Effector CD4-positive, alpha-beta T cell (primary cell): ENCODE data around the gene PPP4R2.
A peak's percentile ranks its signal among the peaks of the same experiment; 100 is the strongest.

Experiments
- DNase-seq: peaks from one replicate; pipeline ENCODE4 v3.0.0-alpha.2; 2020

PPP4R2 gene

GRCh38 chr3:73070675-73071575 lies 74.3 kb downstream of the PPP4R2 start:
- no peak for DNase-seq

GRCh38 chr3:73071952-73072351 lies 75.3 kb downstream of the PPP4R2 start:
- no peak for DNase-seq

DNA sequence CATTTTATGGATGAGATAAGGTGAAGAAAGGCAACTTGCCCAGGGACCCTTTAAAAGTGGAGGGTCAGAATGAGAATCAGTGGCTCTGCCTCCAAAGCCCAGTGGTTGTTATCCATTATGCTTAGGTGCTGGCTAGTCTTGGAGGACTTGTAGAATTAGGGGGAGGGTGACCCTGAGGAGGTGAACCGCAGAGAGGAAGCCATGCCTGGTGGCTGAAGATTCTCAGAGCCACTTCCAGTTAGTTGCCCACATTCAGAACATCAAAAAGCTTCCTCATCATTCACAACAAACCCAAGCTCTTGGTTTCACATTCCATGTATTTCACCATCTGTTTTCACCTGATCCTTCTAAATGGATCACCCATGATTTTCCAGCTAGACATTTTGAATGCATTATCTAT lies 76.0 kb downstream of the PPP4R2 start:
- DNase-seq: no peak

GRCh38 chr3:73073091-73073707 lies 76.6 kb downstream of the PPP4R2 start:
- DNase-seq: no peak

GRCh38 chr3:73074781-73075180 lies 78.2 kb downstream of the PPP4R2 start:
- DNase-seq: no peak

DNA sequence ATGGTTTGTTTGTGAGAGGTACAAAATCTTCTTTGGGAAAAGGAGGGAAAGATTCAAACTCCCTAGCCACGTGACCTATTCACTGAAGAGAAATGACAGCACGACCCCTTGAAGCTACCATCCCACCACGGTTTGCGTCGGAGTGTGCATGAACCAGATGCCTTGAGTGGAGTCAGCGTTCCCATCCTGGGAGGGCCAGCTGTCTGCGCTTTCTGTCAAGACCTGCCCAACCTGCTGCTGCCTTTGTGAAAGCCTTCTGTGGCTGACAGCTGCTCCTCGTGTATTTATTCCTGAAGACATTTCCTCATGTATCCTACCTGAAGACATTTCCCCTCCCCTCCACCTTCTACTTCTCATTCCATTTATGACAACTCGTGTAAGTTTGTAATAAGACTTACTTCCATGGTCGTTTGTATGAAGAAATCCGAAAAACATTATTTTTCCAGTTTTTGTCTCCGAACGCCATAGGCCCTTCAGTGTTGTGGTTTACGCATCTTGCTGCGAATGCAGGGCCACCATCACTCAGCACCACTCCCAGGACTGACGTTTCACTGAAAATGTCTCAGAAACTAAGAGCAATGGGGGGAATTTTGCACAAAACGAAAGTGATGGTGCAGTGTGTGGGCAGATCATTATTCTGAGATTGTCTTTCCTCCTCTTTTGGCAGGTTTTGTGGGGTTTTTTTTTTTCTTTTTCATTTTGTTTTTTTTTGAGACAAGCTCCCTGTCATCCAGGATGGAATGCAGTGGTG lies 83.8 kb downstream of the PPP4R2 start:
- DNase-seq: no peak

GRCh38 chr3:73081140-73081539 lies 84.5 kb downstream of the PPP4R2 start:
- no peak for DNase-seq

DNA sequence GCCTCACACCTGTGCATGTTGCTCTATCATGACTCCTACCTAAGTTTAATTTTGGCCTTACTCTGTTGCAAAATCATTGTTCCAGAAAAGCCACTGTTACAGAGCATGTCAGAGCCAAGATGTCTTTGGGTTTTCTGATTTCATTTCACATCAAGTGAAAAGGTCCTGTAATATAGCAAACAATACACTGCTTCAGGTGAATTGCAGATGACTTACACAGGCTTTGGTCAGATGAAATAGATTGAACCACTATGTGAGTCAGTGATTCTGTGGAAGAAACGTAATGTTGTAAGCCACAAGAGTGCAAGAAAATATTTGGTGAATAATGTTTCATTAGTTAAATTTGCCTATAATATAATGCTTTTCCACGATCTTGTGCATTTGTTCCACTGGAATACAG lies 87.6 kb downstream of the PPP4R2 start:
- DNase-seq: no peak

GRCh38 chr3:73086071-73086494 lies 89.5 kb downstream of the PPP4R2 start:
- DNase-seq: peak; percentile 38

DNA sequence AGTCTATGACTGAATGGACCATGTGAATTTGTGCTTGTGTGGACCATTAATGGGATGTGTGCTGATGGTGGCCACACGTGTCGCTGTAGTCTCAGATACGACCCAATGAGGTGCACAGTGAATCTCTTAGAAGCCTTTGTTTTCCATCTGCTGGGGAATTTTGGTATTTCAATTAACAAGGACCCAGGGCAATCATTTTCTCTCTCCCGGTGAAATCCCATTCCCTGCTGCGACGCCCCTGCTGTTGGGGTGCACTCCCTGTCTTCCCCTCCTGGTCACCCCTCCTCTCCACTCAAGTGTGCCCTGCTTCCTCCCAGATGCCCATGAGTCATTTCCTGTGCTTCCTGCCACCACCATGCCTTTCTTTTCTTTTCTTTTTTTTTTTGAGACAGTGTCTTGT lies 97.5 kb downstream of the PPP4R2 start:
- DNase-seq: no peak

DNA sequence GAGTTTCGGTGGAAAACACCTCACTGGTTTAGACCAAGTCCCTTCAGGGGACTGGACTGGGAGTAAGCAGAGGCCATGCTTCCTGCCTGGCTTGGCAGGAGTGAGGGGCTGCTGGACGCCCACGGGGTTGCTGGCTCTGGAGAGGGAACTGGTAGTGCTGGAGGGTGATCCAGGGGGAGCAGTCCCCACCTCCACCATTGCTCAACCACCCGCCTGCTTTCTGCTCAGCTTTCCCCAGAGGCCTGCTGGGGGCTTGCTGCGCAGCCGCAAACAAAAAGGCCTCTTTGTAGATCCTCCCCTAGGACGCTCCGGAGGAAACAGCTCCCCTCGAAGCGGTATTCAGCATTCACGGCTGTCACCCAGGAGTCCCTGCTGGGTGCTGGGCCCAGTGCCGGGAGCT lies 98.3 kb downstream of the PPP4R2 start:
- no peak for DNase-seq

DNA sequence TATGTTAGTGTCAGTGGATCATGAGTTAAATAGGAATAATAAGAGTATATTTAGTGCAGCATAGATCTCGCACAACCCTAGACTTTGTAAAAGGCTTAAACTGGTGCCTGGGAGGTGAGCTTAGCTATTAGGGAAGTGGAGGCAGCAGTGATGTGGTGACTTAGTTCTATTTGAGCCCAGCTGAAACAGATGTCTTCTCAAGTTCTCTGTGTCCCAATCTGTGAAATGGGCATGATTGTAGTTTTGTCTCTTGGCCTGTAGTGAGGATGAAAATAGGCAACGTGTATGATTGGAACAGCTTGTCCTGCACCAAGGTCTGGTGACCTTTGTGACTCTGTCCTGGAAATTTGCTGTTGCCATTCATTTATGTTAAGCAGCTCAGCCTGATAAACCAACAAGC lies 99.6 kb downstream of the PPP4R2 start:
- DNase-seq: no peak

DNA sequence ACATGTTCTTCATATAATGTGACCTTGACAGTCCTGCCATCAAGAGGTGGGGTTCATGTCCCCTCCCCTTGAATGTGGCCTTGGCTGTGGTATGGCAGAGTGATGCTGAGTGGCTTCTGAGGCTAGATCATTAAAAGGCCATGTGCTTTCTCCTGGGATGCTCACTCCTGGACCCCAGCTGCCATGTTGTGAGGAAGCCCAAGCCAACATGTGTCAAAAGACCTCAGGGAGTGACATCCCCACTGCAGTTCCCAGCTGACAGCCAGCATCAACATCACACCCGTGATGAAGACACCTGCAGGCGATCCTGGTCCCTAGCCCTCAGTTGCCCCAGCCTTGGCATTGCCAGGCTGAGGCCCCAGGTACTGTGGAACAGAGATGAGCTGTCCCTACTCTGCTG lies 101.4 kb downstream of the PPP4R2 start:
- DNase-seq: no peak

DNA sequence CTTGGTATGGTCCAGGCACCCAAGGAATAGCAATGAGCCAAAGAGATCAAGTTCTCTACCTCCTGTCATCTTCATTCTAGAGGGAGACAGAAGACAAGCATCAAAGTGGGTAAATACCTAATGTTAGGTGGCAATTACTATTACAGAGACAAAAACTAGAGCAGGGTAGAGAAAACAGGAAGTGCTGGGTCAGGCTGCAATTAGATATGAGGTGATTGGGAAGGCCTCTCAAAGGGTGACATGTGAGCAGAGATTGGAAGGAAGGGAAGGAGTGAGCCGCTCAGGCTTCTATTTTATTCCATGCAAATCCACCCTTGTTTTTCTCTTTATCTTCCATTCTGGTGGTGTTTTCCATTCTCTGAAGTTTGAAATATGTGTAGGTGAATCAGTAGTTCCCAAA lies 102.3 kb downstream of the PPP4R2 start:
- no peak for DNase-seq

DNA sequence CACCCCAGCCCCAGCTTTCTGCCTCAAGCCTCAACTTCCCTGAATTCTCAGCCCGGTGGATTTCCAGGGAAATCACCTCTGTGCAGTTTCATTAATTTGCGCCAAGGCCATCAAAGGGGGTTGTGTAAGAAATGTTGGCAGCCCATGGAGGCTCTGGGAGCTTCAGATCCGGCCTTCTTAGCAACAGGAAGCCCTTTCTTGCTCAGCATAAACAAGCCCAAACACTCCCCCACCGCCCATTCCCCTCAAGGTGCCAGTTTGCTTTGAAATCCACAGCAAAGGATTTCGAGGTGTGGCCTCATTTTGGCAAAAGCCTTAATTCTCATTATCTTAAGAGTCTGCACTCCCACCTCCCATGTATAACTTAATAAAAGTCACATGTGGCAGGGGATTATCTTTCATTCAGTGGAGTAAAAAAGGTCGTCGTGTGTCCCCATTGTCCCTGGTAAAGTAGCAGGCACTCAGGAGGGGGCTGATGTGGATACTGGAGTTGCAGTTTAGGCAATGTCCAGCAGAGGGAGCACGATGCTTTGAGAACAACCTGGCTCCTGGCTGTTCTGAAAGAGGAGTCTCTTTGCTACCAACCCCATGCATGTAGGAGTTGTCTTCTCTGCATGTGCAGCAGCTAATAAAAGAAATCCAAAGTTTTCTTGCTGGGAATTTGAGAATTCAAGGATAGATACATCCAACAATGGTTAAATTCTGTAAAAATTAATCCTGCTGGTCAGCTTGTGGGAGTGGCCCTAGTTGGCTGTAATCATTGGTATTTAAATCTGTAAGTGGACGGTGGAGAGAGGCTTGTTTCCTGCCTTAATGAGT lies 104.3 kb downstream of the PPP4R2 start:
- DNase-seq: peak; percentile 66

- no peak for DNase-seq
Observed at GRCh38 chr3:73101881-73102280, 105.3 kb downstream of the PPP4R2 start.

- DNase-seq: no peak
Observed at GRCh38 chr3:73107215-73107614, 110.6 kb downstream of the PPP4R2 start.

DNA sequence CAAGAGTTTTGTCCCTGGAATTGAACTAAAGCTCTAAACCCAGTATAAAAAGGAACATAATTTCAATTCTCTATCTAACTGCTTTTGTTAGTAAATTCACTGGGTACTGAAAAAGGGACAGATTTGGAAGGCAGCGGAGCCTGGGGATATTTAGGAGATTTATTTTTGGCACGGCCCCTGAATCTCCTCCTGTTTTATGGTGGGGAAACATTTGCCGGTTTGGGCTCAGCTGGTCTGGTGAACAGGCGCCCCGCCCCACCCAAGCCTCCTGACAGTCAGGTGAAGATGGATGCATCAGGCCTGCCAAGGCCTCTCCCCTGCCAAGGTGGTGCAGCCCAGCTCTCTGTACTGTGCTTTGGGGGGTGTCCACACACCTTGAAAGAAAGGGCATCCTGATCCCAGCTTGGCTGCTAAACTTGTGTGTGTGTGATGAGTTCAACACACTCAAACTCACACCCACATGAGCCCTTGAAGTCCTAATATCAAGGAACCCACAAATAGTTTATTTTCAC lies 111.1 kb downstream of the PPP4R2 start:
- no peak for DNase-seq

GRCh38 chr3:73108750-73109149 lies 112.1 kb downstream of the PPP4R2 start:
- DNase-seq: no peak

DNA sequence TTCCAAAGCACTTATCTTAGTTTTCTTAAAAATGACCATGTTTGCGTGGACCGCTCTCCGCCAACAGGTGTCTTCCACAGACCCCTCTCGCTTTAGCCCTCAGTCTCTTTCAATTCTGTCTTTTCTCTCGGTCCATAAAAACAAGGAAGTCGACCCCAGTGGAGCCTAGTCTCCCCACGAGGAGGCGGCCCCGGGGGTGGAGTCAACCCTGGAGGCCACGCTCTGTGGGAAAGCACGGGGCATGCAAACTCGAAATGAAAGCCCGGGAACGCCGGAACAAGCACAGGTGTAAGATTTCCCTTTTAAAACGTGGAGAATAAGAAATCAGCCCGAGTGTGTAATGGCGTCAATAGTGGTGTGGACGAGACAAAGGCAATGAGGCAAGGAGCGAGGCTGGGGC lies 113.9 kb downstream of the PPP4R2 start:
- no peak for DNase-seq

GRCh38 chr3:73114711-73115110 lies 118.1 kb downstream of the PPP4R2 start:
- DNase-seq: no peak

GRCh38 chr3:73115806-73116205 lies 119.2 kb downstream of the PPP4R2 start:
- no peak for DNase-seq
